Fibroblast of lung (primary cell): ENCODE data around the gene KCNIP1. TPM values are rescaled to one million over a fixed set of nuclear protein-coding genes. Genes with fewer than 3 reads are reported as not detected.

Experiments
- DNase-seq, 2 donors: peaks; one replicate each; pipeline versions ENCODE4 v3.0.0 to v3.0.0-alpha.2; 2010; ENCODE audit warnings: low read depth in 2 of 2
- H2AFZ ChIP-seq: 2 replicates; pipeline ENCODE4 v1.5.1; 2012; ENCODE audit warnings: low read length, control low read depth, inconsistent platforms
- H3K27ac ChIP-seq: 2 replicates; pipeline ENCODE4 v1.5.1; 2011; ENCODE audit warnings: low read length, control low read depth; ENCODE audit not compliant: insufficient read depth
- H3K27me3 ChIP-seq: 2 replicates; pipeline ENCODE4 v1.5.1; 2011; ENCODE audit warnings: mild to moderate bottlenecking, low read length; ENCODE audit not compliant: control insufficient read depth, insufficient read depth
- H3K36me3 ChIP-seq: 2 replicates; pipeline ENCODE4 v1.5.1; 2011; ENCODE audit warnings: low read length; ENCODE audit not compliant: control insufficient read depth, insufficient read depth
- H3K4me1 ChIP-seq: 2 replicates; pipeline ENCODE4 v1.5.1; 2011; ENCODE audit warnings: low read length; ENCODE audit not compliant: control insufficient read depth, insufficient read depth; ENCODE audit errors: extremely low read depth
- H3K4me2 ChIP-seq: 2 replicates; pipeline ENCODE4 v1.5.1; 2011; ENCODE audit warnings: low read length, control low read depth; ENCODE audit not compliant: insufficient read depth; ENCODE audit errors: extremely low read depth
- H3K4me3 ChIP-seq, 4 experiments: fragments of 200-600 bp in 1 of 4; sonication (generic) in 1 of 4; replicated peaks in 1 of 4; 2 replicates each; pipeline ENCODE4 v1.5.1; 2011 to 2016; ENCODE audit warnings: low read length in 4 of 4, low read depth in 3 of 4, mild to moderate bottlenecking in 3 of 4, control low read depth in 2 of 4, inconsistent platforms in 1 of 4, mixed read lengths in 1 of 4; ENCODE audit not compliant: insufficient read depth in 1 of 4; ENCODE audit errors: control extremely low read depth in 1 of 4
- H3K79me2 ChIP-seq: 2 replicates; pipeline ENCODE4 v1.5.1; 2012; ENCODE audit warnings: mild to moderate bottlenecking, low read length, inconsistent platforms; ENCODE audit not compliant: control insufficient read depth, insufficient read depth
- H3K9ac ChIP-seq: 2 replicates; pipeline ENCODE4 v1.5.1; 2011; ENCODE audit warnings: mild to moderate bottlenecking, low read length, control low read depth; ENCODE audit not compliant: insufficient read depth
- H3K9me3 ChIP-seq: 2 replicates; pipeline ENCODE4 v1.5.1; 2012; ENCODE audit warnings: low read depth, low read length; ENCODE audit not compliant: control insufficient read depth, insufficient read depth
- H4K20me1 ChIP-seq: 2 replicates; pipeline ENCODE4 v1.5.1; 2011; ENCODE audit warnings: low read length; ENCODE audit not compliant: control insufficient read depth, insufficient read depth; ENCODE audit errors: extremely low read depth
- CTCF ChIP-seq, 2 donors: IDR thresholded peaks in 1 of 2; conservative IDR thresholded peaks in 1 of 2; 1 replicate in 1 of 2; 2 replicates in 1 of 2; pipeline ENCODE4 v1.5.1; 2011 to 2012; ENCODE audit warnings: low read length in 2 of 2, control low read depth in 1 of 2, inconsistent platforms in 1 of 2, low read depth in 1 of 2, mild to moderate bottlenecking in 1 of 2
- EZH2 ChIP-seq: IDR thresholded peaks from 2 replicates; pipeline ENCODE4 v1.5.1; 2012; ENCODE audit warnings: low read length, control low read depth, mild to moderate bottlenecking; ENCODE audit errors: missing control alignments
- polyA plus RNA-seq, 2 donors: library from polyadenylated mRNA; depleted of rRNA in 1 of 2; stranded (reverse) in 1 of 2; unstranded in 1 of 2; fragments of >200 nt; gene quantifications; 2 replicates each; pipeline ENCODE4 v1.2.1, GENCODE V29; 2011 to 2012; ENCODE audit warnings: missing spikeins in 1 of 2
- total RNA-seq: library from RNA; depleted of rRNA; stranded (reverse); fragments of >200 nt; gene quantifications from 2 replicates; pipeline ENCODE4 v1.2.1, GENCODE V29; 2014

The KCNIP1 gene
- total and polyA plus RNA-seq, 2 donors (not counting 1 experiment from before 2014, with no cell fraction given), result not detected

DNA sequence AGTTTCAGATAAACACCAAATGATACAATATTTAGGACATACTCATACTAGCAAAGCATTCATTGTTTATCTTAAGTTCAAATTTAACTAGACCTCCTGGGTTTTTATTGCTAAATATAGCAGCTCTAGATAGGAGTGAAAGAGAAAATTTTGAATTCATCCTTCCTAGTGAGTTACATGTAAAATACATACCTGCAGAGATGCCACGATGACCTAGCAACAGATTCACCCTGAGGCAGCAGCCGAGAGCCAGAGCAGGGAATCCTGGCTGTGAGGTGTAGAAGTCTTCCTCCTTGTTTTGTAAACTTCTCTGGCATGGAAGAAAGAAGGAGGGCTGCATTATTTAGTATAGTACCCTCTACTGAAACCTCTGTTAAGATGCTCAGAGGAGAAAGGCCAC lies 253.8 kb downstream of the KCNIP1 start:
- H4K20me1 ChIP-seq, result no peaks in the 10 kb centered on the region
- H3K4me1 ChIP-seq, result no peaks in the 10 kb centered on the region
- H3K4me2 ChIP-seq, result no peak overlapping the region
- H3K9ac ChIP-seq, result no peak overlapping the region
- no peaks in the 10 kb centered on the region for H3K79me2 ChIP-seq
- H2AFZ ChIP-seq, result no peak overlapping the region
- TF ChIP-seq CTCF (conservative IDR thresholded peaks at IDR 0.05 in 1 of 2, IDR thresholded peaks at IDR 0.05 in 1 of 2; ENCODE audit: low read depth in 1 of 2, low read length in 2 of 2) (no peak), EZH2 (no peak)
- no peak overlapping the region for H3K27ac ChIP-seq
- H3K9me3 ChIP-seq, result no peaks in the 10 kb centered on the region
- H3K27me3 ChIP-seq, result no peaks in the 10 kb centered on the region
- no peak for DNase-seq
- H3K36me3 ChIP-seq, result no peaks in the 10 kb centered on the region
- H3K4me3 ChIP-seq, result no peak overlapping the region

DNA sequence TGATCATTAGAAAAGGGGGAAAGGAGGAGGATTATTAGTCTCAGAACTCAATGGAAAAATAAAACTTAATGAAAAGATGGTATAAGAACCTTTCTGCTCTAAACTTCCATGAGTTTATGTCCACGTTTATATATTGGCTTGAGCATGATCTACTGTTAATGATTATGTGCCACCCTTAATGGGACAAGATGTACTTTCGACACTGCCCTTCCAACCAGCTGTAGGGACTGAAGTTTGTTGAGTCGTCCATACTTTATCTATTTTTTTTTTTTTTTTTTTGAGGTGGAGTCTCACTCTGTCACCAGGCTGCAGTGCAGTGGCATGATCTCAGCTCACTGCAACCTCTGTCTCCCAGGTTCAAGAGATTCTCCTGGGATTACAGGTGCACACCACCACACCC lies 254.7 kb downstream of the KCNIP1 start:
- Histone ChIP-seq H2AFZ (no peak overlapping the region), H3K4me2 (no peak overlapping the region), H3K27me3 (no peaks in the 10 kb centered on the region), H3K79me2 (no peaks in the 10 kb centered on the region), H3K9me3 (no peaks in the 10 kb centered on the region), H3K4me3 (no peak overlapping the region), H3K27ac (no peak overlapping the region), H4K20me1 (no peaks in the 10 kb centered on the region), H3K36me3 (no peaks in the 10 kb centered on the region), H3K9ac (no peak overlapping the region), H3K4me1 (no peaks in the 10 kb centered on the region)
- TF ChIP-seq CTCF (conservative IDR thresholded peaks at IDR 0.05 in 1 of 2, IDR thresholded peaks at IDR 0.05 in 1 of 2; ENCODE audit: low read depth in 1 of 2, low read length in 2 of 2) (no peak), EZH2 (no peak)
- no peak for DNase-seq

- Histone ChIP-seq H3K79me2 (no peaks in the 10 kb centered on the region), H3K27me3 (no peaks in the 10 kb centered on the region), H3K36me3 (no peaks in the 10 kb centered on the region), H3K9ac (no peak overlapping the region), H3K27ac (no peak overlapping the region), H2AFZ (no peak overlapping the region), H3K4me2 (no peak overlapping the region), H4K20me1 (no peaks in the 10 kb centered on the region), H3K4me3 (no peak overlapping the region), H3K9me3 (no peaks in the 10 kb centered on the region), H3K4me1 (no peaks in the 10 kb centered on the region)
- TF ChIP-seq CTCF (conservative IDR thresholded peaks at IDR 0.05 in 1 of 2, IDR thresholded peaks at IDR 0.05 in 1 of 2; ENCODE audit: low read depth in 1 of 2, low read length in 2 of 2), result no peak
- TF ChIP-seq EZH2, result no peak
- DNase-seq, result no peak
Observed at GRCh38 chr5:170760113-170760512, 256.3 kb downstream of the KCNIP1 start.
